H9 (cell line): ENCODE measurements around the gene FSHR. TPM values are rescaled to one million over a fixed set of nuclear protein-coding genes. Genes with fewer than 3 reads are reported as not detected.

ENCODE experiments used
- DNase-seq: peaks from one replicate; pipeline ENCODE4 v3.0.0-alpha.2; 2017
- H2AFZ ChIP-seq: one replicate; pipeline ENCODE4 v1.6.1; 2013; ENCODE audit warnings: mild to moderate bottlenecking, low read length, control low read depth, moderate library complexity
- H2AK5ac ChIP-seq: 2 replicates; pipeline ENCODE4 v1.6.1; 2013; ENCODE audit warnings: low read length, control low read depth, mixed read lengths; ENCODE audit not compliant: insufficient read length
- H2BK120ac ChIP-seq: one replicate; pipeline ENCODE4 v1.6.1; 2013; ENCODE audit warnings: low read depth, mild to moderate bottlenecking, low read length, control low read depth, inconsistent platforms; ENCODE audit not compliant: poor library complexity, severe bottlenecking
- H2BK12ac ChIP-seq: 2 replicates; pipeline ENCODE4 v1.6.1; 2013; ENCODE audit warnings: low read length, control low read depth, mixed read lengths, low read depth; ENCODE audit not compliant: insufficient read length
- H2BK15ac ChIP-seq: 2 replicates; pipeline ENCODE4 v1.6.1; 2013; ENCODE audit warnings: low read depth, low read length, control low read depth
- H2BK20ac ChIP-seq: one replicate; pipeline ENCODE4 v1.6.1; 2013; ENCODE audit warnings: low read depth, mild to moderate bottlenecking, low read length, control low read depth, inconsistent platforms; ENCODE audit not compliant: poor library complexity, severe bottlenecking
- H2BK5ac ChIP-seq: 2 replicates; pipeline ENCODE4 v1.6.1; 2013; ENCODE audit warnings: low read length, control low read depth, mixed read lengths; ENCODE audit not compliant: insufficient read length
- H3K14ac ChIP-seq: 2 replicates; pipeline ENCODE4 v1.6.1; 2013; ENCODE audit warnings: low read length, control low read depth; ENCODE audit not compliant: insufficient read depth
- H3K18ac ChIP-seq: 2 replicates; pipeline ENCODE4 v1.6.1; 2013; ENCODE audit warnings: low read depth, mild to moderate bottlenecking, mixed read lengths, low read length, control low read depth; ENCODE audit not compliant: insufficient read length
- H3K23ac ChIP-seq: 2 replicates; pipeline ENCODE4 v1.6.1; 2013; ENCODE audit warnings: low read length, control low read depth, mixed read lengths, low read depth; ENCODE audit not compliant: insufficient read length
- H3K23me2 ChIP-seq: 2 replicates; pipeline ENCODE4 v1.6.1; 2013; ENCODE audit warnings: low read depth, mild to moderate bottlenecking, mixed read lengths, low read length, control low read depth; ENCODE audit not compliant: insufficient read length, poor library complexity, severe bottlenecking
- H3K27ac ChIP-seq: 2 replicates; pipeline ENCODE4 v1.5.1; 2013; ENCODE audit warnings: low read length, control low read depth, mixed read lengths, low read depth; ENCODE audit not compliant: insufficient read length
- H3K27me3 ChIP-seq: 2 replicates; pipeline ENCODE4 v1.6.1; 2013; ENCODE audit warnings: low read length, control low read depth, inconsistent platforms; ENCODE audit not compliant: insufficient read depth
- H3K4ac ChIP-seq: 2 replicates; pipeline ENCODE4 v1.6.1; 2013; ENCODE audit warnings: low read depth, mild to moderate bottlenecking, control low read depth, inconsistent platforms, low read length, moderate library complexity
- H3K4me1 ChIP-seq: 2 replicates; pipeline ENCODE4 v1.6.1; 2013; ENCODE audit warnings: low read length, control low read depth, inconsistent platforms; ENCODE audit not compliant: insufficient read depth
- H3K4me2 ChIP-seq: 2 replicates; pipeline ENCODE4 v1.6.1; 2013; ENCODE audit warnings: low read length, control low read depth, mixed read lengths; ENCODE audit not compliant: insufficient read length, insufficient read depth
- H3K56ac ChIP-seq: 2 replicates; pipeline ENCODE4 v1.6.1; 2013; ENCODE audit warnings: low read depth, mild to moderate bottlenecking, mixed read lengths, low read length, control low read depth; ENCODE audit not compliant: insufficient read length
- H3K79me1 ChIP-seq: 2 replicates; pipeline ENCODE4 v1.6.1; 2013; ENCODE audit warnings: low read depth, mild to moderate bottlenecking, moderate library complexity, low read length, control low read depth, inconsistent platforms; ENCODE audit not compliant: insufficient read depth, poor library complexity, severe bottlenecking
- H3K79me2 ChIP-seq: 2 replicates; pipeline ENCODE4 v1.6.1; 2013; ENCODE audit warnings: low read length, control low read depth, inconsistent platforms; ENCODE audit not compliant: insufficient read depth
- H3K9ac ChIP-seq: 2 replicates; pipeline ENCODE4 v1.6.1; 2013; ENCODE audit warnings: low read length, control low read depth, mixed read lengths; ENCODE audit not compliant: insufficient read length; ENCODE audit errors: extremely low read depth
- H3K9me3 ChIP-seq: one replicate; pipeline ENCODE4 v1.6.1; 2013; ENCODE audit warnings: low read depth, low read length, inconsistent platforms; ENCODE audit not compliant: control insufficient read depth
- H3T11ph ChIP-seq: one replicate; pipeline ENCODE4 v1.6.1; 2013; ENCODE audit warnings: mild to moderate bottlenecking, low read length, control low read depth, inconsistent platforms
- H4K20me1 ChIP-seq: one replicate; pipeline ENCODE4 v1.6.1; 2013; ENCODE audit not compliant: control insufficient read depth, insufficient read length, insufficient read depth
- H4K5ac ChIP-seq: 2 replicates; pipeline ENCODE4 v1.6.1; 2013; ENCODE audit warnings: low read depth, mild to moderate bottlenecking, mixed read lengths, low read length, control low read depth; ENCODE audit not compliant: insufficient read length
- H4K8ac ChIP-seq: replicated peaks from 2 replicates; pipeline ENCODE4 v1.6.1; 2013; ENCODE audit warnings: low read length, control low read depth, mixed read lengths, low read depth; ENCODE audit not compliant: insufficient read length
- H4K91ac ChIP-seq: 2 replicates; pipeline ENCODE4 v1.6.1; 2013; ENCODE audit warnings: low read depth, mild to moderate bottlenecking, moderate library complexity, mixed read lengths, low read length, control low read depth; ENCODE audit not compliant: insufficient read length
- H3K27ac Mint-ChIP-seq, 3 experiments: 2 replicates in 2 of 3; 3 replicates in 1 of 3; pipeline ENCODE4 v1.8.0; 2020 to 2021; ENCODE audit warnings: mixed read lengths in 3 of 3, mild to moderate bottlenecking in 1 of 3, moderate library complexity in 1 of 3
- H3K27me3 Mint-ChIP-seq: 2 replicates; pipeline ENCODE4 v1.8.0; 2021; ENCODE audit warnings: low read depth, mild to moderate bottlenecking, moderate library complexity, mixed read lengths
- H3K36me3 Mint-ChIP-seq, 3 experiments: 2 replicates in 2 of 3; 3 replicates in 1 of 3; pipeline ENCODE4 v1.8.0; 2020 to 2021; ENCODE audit warnings: low read depth in 3 of 3, mixed read lengths in 3 of 3; ENCODE audit not compliant: insufficient read depth in 1 of 3
- H3K4me1 Mint-ChIP-seq, 2 experiments: 2 replicates each; pipeline ENCODE4 v1.8.0; 2020; ENCODE audit warnings: mixed read lengths in 2 of 2
- H3K4me3 Mint-ChIP-seq, 2 experiments: 2 replicates in 1 of 2; 3 replicates in 1 of 2; pipeline ENCODE4 v1.8.0; 2020 to 2021; ENCODE audit warnings: mild to moderate bottlenecking in 2 of 2, mixed read lengths in 2 of 2, moderate library complexity in 1 of 2
- H3K9me3 Mint-ChIP-seq, 2 experiments: 2 replicates in 1 of 2; 3 replicates in 1 of 2; pipeline ENCODE4 v1.8.0; 2020; ENCODE audit warnings: mild to moderate bottlenecking in 2 of 2, mixed read lengths in 2 of 2, moderate library complexity in 1 of 2
- CTCF ChIP-seq: fragments of 200-600 bp; sonication (generic); conservative IDR thresholded peaks from 3 replicates; pipeline ENCODE4 v1.8.0; 2021; ENCODE audit warnings: antibody characterized with exemption, mild to moderate bottlenecking
- WGBS: extraction: QIAGEN DNeasy Blood & Tissue Kit; methylation state at CpG from one replicate; pipeline ENCODE4 v1.1.7; 2013; ENCODE audit warnings: missing lambda C conversion rate, low lambda C conversion rate, mixed read lengths; ENCODE audit not compliant: insufficient read length; ENCODE audit errors: extremely low coverage; 5-methylcytosine and 5-hydroxymethylcytosine counted together
- total RNA-seq: library from RNA; stranded (reverse); gene quantifications from 2 replicates; pipeline ENCODE4 v1.2.1, GENCODE V29; 2021

FSHR gene
- total RNA-seq, 1 experiment from 2014 or later: not detected

GRCh38 chr2:48940606-48941005 lies 213.7 kb downstream of the FSHR start:
- Histone ChIP-seq H3K18ac (no peak overlapping the region), H4K5ac (no peak overlapping the region), H3K4ac (no peak overlapping the region), H3K23me2 (no peaks in the 10 kb centered on the region), H4K20me1 (no peaks in the 10 kb centered on the region), H2BK20ac (no peak overlapping the region), H3K4me2 (no peak overlapping the region), H3T11ph (no peak overlapping the region), H3K27ac (no peak overlapping the region), H2BK5ac (no peak overlapping the region), H3K9me3 (no peaks in the 10 kb centered on the region), H2BK12ac (no peak overlapping the region), H2AFZ (no peak overlapping the region), H4K91ac (no peak overlapping the region), H3K14ac (no peak overlapping the region), H2BK120ac (no peak overlapping the region), H4K8ac (no peak overlapping the region), H3K23ac (no peak overlapping the region), H3K79me1 (no peaks in the 10 kb centered on the region), H2BK15ac (no peak overlapping the region), H3K56ac (no peak overlapping the region), H3K4me1 (no peaks in the 10 kb centered on the region), H3K27me3 (no peaks in the 10 kb centered on the region), H2AK5ac (no peak overlapping the region), H3K79me2 (no peaks in the 10 kb centered on the region), H3K9ac (no peak overlapping the region)
- no peaks in the 10 kb centered on the region for H3K27me3 Mint-ChIP-seq
- TF ChIP-seq CTCF: no peak
- no CpG with 5 or more reads among the region's 3 CpGs for WGBS
- H3K4me3 Mint-ChIP-seq: no peak overlapping the region
- no peak overlapping the region for H3K27ac Mint-ChIP-seq
- H3K9me3 Mint-ChIP-seq: no peaks in the 10 kb centered on the region
- H3K36me3 Mint-ChIP-seq: no peaks in the 10 kb centered on the region
- no peak for DNase-seq
- H3K4me1 Mint-ChIP-seq: peaks cover 9 to 13% of the 10 kb centered on the region in 2 experiments
